HG02885 (cell line): ENCODE data around the gene SYT12.
"Not testable (repeated sequence)": the region's sequence is repeated elsewhere in the genome, so short reads cannot be mapped to it uniquely, and the experiment has no call there.

ENCODE experiments used
- ATAC-seq: cut with Tn5 transposase; IDR thresholded peaks from one replicate; pipeline ENCODE4 v1.9.1; 2021; ENCODE audit warnings: mild to moderate bottlenecking; ENCODE audit not compliant: unreplicated experiment, poor library complexity

Gene SYT12

DNA sequence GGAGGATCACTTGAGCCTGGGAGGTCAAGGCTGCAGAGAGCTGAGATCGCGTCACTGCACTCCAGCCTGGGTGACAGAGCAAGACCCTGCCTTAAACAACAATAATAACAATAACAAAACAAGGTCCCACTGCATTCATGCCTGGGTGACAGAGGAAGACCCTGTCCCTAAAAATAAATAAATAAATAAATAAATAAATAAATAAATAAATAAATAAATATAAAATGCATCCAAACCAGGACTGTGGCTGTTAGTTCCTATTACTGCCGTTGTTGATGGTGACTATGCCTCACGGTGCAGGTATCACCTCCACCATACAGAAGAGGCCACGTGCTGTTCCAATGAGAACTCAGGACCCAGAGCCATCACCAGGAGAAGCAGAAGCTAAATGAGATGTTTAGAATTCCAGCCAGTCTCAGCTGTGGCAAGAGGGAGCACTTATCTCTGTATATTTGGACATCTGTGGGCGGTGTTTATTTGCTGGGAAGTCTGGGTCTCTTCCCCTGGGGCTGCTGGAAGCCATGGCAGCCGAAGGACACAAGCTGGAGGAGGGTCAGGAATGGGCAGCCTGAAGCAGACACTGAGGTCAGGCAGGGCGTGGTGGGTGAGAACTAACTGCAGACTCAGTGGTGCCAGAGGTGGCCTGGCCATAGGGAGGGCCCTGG lies 26.2 kb upstream of the SYT12 start:
- no peak for ATAC-seq

DNA sequence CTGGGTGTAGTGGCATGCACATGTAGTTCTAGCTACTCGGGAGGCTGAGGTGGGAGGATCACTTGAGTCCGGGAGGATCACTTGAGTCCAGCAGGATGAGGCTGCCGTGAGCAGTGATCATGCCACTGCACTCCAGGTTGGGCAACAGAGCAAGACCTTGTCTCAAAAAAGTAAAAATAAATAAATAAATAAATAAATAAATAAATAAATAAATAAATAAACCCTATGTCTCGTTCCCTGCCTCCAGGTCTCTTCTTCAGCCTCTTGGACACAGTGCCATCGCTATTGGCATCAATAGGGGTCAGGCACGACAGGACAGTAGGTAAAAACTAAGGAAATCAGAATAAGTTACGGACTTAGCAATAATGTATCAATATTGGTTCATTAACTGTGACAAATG lies 23.4 kb upstream of the SYT12 start:
- ATAC-seq = no peak

DNA sequence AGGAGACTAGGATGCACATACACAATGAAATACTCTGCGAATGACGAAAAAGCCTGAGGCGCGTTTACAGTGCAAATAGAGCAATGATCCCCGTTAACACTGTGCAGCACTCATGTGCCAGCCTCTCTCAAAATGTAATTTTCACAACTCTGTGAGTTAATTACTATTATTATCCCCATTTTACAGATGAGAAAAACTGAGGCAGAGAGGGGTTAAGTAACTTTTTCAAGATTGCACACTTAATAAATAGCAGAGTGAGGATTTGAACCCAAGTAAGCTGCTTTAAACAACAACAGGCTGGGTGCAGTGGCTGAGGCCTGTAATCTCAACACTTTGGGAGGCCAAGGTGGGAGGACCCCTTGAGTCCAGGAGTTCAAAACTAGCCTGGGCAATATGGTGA lies 21.6 kb upstream of the SYT12 start:
- no peak for ATAC-seq

DNA sequence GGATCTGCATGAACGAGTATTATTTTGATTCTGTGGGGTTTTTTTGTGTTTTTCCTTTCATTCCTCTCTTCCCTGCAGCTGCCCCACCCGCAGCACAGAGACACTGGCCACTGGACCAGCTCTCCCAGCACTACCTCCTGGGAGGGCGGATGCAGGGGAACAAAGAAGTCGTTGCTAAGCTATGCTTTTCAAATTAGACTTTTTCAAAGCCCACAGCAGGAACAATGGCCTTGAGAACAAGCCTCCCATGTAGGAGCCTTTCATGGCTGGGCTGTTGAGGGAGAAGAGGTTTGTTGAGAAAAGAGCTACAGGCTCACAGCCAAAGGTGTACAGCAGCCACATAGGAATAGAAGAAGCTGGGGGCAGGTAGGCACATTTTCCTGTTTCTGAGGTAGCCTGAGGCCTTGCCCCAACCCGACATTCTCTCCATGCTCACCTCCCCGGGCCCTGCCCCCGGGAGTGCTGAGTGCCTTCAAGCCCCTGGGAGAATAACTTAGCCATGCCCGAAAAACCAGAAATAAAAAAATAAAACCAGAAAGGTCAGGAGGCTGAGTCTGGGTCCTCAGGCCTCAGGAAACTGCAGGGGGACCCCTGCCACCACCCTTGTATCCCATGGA lies 20.5 kb upstream of the SYT12 start:
- no peak for ATAC-seq

DNA sequence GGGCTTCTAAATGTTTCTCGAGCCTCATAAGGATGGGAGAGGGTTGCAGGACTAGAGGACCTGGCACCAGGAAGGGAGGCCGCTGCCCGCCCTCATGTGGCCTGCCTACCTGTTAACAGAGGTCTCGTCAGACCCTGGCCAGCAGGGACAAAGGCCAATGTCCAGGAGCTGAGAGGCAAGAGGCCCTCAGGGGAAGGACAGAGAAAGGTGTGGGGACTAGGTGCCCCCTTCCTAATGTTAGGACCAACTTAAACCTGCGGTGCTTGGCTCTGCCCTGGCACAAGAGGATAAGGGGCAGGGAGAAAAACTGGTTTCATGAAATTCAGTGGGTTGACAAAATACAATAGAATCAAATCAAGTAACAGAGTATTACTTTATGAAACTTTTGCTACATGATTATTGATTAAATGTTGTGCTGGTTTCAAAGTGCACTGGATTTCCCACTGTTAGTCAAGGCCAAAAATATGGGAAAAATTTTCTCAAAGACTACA lies 20.0 kb upstream of the SYT12 start:
- ATAC-seq = no peak

DNA sequence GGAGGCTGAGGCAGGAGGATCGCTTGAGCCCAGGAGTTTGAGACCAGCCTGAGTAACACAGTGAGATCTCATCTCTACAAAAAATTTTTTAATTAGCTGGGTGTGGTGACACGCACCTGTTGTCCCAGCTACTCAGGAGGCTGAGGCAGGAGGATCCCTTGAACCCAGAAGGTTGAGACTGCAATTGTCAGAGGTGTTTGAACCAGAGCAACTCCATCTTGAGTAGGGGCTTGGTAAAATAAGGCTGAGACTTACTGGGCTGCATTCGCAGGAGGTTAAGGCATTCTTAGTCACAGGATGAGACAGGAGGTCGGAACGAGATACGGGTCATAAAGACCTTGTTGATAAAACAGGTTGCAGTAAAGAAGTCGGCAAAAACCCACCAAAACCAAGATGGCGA lies 17.7 kb upstream of the SYT12 start:
- ATAC-seq = not testable (repeated sequence)

DNA sequence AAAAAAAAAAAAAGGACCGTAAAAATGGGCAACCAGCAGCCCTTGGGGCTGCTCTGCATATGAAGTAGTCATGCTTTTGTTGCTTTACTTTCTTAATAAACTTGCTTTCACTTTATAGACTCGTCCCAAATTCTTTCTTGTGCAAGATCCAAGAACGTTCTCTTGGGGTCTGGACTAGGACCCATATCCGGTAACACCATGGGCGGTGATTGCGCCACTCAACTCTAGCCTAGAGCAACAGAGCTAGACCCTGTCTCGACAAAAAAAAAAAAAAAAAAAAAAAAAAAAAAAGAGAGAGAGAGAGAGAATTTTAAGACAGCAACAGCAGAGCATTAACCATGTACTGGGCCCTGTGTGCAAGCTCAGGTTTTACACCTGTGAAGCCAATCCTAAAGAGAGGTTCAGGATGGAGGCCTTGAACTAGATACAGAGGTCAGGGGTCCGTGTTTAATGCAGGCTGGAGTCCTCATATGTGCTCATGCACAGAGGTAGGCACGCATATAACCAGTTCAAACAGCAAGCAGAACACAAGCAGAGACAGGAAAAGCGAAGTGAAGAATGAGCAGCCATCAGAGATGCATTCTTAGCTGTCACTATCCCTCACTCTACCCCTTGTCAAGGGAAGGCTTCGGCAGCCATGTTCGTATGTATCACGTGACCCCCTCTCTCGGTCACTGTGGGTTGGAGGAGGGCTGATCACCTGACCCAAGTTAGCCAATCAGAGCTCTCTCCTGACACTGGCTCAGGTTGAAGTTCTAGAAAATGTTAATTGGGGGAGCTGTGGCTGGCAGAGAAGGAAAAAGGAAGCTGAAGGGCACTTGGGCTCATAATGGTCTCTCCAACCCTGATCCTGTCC lies 16.7 kb upstream of the SYT12 start:
- ATAC-seq = no peak

DNA sequence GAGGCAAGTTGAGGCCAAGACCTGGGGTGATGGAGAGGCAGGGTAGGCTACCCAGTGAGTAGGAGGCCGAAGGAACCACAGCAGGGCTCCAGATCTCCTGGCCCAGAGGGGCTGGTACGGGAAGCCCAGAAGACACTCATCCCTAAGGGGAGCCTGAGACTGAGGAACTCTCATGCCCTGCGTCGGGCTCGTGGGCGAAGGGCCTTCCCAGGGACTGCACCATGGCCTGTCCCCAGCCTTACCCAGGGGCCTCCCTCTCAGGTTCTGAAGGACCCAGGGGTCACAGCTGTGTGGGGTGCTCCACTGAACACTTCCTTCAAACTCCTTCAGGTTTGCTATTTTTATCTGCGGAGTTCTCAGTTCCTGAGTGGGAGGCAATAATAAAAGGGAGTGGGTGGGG lies 15.8 kb upstream of the SYT12 start:
- ATAC-seq = no peak

DNA sequence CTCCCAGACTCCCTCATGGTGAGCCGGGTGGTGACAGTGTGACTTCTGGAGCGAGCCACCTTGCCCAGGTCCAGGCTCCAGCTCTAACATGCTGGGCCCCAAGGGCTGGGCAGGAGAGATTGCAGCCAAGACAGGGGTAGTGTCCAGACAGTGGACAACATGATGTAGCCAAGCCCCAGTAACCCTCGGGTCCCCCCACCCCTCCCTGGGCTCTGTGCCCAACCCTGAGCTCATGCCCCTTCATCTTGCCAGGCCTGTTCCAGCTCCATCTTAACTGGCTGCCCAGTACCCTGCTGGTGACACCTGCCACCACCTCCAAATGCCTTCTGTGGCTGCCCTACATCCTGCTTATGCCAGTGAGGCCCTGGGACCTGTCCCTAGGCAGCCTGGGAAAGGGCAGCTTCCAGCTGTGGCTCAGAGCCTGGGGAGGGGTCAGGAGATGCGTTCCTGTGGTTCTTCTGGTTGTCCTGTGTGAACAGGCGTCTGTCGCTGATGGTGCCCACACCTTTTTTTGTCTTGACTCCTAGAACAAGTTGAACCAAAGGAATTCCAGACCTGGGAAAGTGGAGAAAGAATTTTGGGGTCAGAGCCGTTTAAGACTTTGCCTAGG lies 12.5 kb upstream of the SYT12 start:
- no peak for ATAC-seq

DNA sequence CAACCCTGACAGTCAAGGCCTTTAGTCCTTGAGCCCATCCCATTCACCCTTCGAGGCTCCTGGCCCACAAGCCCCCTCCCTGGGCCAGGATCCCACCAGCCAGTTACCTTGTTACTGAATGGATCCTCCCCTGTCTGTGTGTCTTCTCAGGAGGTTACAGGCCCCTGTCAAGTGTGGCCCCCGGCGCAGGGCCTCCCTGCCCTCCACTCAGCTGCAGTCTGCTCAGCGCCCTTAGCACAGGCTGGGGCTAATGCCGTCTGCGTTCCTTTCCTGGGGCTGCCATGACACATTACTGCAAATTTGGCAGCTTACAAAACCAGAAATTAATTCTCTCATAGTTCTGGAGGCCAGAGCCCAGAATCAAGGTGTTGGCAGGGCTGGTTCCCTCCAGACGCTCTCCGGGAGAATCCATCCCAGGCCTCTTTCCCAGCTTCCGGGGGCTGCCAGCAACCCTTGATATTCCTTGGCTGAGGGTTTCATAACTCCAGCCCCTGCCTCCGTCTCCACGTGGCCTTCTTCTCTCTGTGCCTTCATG lies 9.4 kb upstream of the SYT12 start:
- ATAC-seq = no peak

DNA sequence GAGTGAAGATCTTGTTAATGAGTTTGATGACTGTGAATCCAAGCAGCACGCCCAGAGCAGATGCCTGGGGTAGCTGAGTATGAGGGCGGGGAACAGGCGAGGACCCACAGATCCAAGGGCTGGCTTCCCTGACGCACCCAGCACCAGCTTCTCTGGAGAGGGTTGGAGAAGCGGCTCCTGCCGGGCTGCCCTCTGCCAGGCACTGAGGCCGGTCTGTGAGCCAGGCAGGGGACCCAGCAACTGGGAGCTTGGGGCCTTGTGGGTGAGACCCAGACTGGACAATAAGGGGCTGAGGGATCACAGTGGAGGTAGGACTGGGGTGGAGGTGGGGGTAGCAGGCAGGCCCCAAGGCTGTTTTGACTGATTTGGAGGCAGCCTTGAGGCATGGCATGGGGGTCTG lies 8.6 kb upstream of the SYT12 start:
- no peak for ATAC-seq

DNA sequence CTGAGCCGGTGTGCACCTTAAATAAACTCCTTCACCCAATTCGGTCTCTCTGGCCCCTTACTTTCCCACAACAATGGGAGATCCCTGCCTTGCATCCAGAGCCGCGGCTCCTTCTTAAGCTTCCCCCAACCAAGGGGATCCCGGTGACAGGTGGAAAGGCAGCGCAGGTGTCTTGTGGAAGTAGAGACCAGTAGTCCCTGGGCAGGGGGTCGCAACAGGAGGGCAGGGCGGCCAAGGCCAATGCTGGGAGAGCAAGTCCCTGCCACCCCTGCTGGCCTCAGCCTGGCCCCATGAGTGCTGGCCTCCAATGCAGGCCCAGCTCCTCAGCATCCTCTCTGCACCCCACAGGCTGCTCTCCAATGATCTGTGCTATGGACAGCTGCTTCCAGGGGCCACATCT lies 7.9 kb upstream of the SYT12 start:
- ATAC-seq = no peak

DNA sequence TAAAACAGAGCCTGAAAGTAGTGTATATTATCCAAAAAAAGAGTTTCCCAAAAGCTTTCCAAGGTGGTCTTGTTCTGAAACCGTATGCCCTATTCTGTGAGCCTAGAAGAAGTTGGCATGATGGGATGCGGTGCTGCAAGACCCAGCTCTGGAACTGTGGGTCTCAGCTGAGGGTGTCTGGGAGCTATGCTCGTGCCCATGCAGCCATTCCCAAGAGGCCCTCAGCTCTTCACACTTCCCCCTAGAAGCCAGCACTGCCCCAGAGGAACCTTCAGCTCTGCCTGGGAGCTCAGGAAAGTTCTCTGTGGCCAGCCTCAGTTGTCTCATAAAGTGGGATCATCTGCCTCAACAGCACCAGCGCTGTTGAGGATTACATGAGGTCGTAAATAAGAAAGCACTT lies 6.4 kb upstream of the SYT12 start:
- ATAC-seq = no peak

DNA sequence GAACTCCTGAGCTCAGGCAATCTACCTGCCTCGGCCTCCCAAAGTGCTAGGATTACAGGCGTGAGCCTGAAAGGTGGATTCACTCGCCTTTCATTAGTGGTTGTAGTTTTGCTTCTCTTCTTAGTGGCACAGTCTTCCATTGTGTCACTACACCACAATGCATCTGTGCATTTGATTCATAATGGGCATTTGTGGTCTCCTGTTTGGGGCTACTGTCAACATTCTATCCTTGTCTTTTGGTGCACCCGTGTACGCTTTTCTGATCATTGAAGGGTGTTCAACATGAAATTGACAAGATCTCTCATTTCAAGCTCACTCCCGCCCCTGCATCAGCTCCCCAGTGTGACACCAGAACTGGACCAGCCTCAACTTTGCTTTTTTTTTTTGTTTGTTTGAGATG lies 2.0 kb upstream of the SYT12 start:
- ATAC-seq = no peak

DNA sequence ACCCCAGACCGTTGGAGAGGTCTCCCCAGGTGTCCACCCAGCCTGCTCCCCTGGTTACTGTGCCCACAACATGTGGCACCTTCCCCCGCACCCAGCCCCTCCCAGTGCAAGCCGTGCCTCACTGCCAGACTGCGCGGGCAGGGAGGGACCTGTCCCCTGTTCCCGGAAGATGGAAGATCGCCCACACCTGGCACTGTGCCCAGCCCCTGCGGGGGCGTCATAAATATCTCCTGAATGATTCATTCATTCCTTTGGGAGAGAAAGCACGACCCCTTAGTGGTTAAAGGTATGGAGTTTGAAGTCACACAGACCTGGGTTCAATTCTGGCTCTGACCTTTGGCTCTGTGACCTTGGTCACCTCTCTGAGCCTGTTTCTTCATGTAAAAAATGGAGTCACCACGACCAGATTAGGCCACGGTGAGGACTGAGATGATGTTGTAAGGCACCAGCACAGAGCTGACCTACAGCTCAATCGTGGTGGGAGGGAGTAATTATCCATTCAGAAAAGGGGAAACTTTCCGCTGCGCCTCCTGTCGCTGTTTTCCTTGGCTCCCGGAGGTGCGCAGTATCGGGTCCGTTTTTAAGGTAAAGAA lies 497 bp upstream of the SYT12 start:
- ATAC-seq = no peak

DNA sequence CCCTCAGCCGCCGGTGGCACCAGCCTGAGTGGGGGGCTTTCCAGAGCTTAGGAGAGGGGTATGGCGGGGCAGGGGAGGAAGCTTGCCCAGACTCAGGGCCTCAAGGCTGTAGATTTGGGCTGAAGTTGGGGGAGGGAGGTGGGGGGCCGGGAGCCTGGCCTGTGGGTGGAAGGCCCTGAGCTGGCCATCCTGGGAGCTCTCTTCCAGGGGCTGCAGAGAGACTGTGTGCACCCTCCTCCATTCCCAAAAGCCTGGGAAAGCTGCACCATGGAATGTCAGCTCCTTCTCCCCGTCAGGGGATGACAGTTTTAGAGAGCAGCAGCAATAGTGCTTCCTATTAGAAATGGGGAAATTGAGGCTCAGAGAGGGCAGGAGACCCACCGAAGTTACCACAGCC lies 1.0 kb downstream of the SYT12 start:
- no peak for ATAC-seq

DNA sequence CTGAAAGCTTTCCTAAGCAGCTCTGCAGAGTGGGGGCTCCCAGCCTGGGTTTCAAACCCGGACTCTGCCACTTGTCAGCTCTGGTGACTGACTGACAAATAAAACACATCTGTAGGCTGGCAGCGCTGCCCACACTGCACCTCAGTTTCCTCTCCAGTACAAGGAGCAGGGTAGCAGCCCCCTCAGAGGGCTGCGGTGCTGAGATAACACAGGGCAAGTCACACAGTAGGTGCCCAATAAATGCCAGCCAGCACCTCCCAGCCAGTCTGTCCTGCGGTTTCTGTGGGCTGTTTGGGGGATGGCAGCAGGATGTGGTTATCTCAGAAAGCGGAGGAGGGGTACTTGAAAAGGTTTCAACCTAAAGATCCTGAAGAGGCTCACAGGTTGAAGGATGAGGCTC lies 1.5 kb downstream of the SYT12 start:
- ATAC-seq = no peak

DNA sequence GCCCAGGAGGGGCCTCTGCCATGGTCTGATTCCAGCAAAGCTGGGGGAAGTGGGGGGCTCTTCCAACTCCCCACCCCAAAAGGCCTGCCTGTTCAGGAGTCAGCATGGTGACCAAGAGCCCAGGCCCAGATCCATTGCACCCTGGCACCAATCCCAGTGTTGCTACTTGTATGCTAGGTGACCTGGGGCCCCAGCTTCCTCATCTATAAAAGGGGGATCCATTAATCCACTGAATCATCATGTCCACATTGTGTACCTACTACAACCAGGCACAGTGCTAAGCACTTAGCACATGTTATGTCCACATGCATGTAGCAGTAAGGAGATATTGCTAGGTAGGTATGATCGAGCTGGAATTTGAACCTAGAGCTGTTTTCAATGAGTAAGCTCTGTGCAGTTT lies 2.0 kb downstream of the SYT12 start:
- no peak for ATAC-seq

DNA sequence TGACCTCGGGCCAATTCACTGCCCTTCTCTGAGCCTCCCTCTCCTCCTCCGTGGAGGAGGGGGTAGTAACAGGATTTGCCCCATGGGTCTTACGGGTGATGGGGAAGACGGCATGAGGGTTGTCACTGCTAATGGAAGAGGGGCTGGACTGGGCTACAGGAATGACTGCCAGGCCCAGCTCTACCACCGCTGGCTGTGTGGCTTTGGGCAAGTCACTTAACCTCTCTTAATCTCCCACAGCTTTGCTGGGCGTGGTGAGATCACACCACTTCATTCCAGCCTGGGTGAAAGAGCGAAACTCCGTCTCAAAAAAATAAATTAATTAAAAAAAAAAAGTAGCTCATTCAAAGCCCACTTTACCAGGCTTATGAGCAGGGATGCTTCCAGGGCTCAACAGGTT lies 2.8 kb downstream of the SYT12 start:
- ATAC-seq = no peak

DNA sequence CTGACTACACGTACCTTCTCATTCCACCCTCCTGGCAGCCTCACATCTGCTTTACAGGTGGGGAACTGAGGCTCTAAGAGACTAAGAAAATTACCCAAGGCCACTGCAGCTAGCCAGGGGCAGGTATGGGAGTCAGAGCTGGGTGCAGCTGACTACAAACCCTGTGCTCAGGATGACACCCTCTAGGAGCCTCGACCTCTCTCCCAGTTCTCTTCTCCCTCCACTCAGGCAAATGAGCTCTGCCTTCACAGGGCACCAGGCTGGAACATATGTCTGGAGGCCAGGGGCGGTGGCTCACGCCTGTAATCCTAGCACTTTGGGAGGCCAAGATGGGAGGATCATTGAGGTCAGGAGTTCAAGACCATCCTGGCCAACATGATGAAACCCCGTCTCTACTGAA lies 4.0 kb downstream of the SYT12 start:
- ATAC-seq = no peak
